NB4 (cell line): ENCODE results near the gene C19orf73.

ENCODE experiments used
- DNase-seq: peaks from one replicate; pipeline ENCODE4 v3.0.0; 2010; ENCODE audit warnings: low read depth
- H3K4me3 ChIP-seq: one replicate; pipeline ENCODE4 v1.5.1; 2011; ENCODE audit warnings: mild to moderate bottlenecking, low read depth, low read length, moderate library complexity
- MYC ChIP-seq: IDR thresholded peaks from 2 replicates; pipeline ENCODE4 v1.6.1; 2011; ENCODE audit warnings: low read depth, low read length
- POLR2A ChIP-seq: IDR thresholded peaks from 2 replicates; pipeline ENCODE4 v1.6.1; 2011; ENCODE audit warnings: mild to moderate bottlenecking; ENCODE audit not compliant: insufficient read length; ENCODE audit errors: extremely low read depth
- TF ChIP-seq, protein P1 (sequence below): IDR thresholded peaks from 2 replicates; pipeline ENCODE4 v1.6.1; 2011; ENCODE audit warnings: low read depth, low read length
- TF ChIP-seq, protein P2 (sequence below): IDR thresholded peaks from one replicate; pipeline ENCODE4 v1.5.1; 2012; ENCODE audit warnings: low read depth, low read length

Gene C19orf73

DNA sequence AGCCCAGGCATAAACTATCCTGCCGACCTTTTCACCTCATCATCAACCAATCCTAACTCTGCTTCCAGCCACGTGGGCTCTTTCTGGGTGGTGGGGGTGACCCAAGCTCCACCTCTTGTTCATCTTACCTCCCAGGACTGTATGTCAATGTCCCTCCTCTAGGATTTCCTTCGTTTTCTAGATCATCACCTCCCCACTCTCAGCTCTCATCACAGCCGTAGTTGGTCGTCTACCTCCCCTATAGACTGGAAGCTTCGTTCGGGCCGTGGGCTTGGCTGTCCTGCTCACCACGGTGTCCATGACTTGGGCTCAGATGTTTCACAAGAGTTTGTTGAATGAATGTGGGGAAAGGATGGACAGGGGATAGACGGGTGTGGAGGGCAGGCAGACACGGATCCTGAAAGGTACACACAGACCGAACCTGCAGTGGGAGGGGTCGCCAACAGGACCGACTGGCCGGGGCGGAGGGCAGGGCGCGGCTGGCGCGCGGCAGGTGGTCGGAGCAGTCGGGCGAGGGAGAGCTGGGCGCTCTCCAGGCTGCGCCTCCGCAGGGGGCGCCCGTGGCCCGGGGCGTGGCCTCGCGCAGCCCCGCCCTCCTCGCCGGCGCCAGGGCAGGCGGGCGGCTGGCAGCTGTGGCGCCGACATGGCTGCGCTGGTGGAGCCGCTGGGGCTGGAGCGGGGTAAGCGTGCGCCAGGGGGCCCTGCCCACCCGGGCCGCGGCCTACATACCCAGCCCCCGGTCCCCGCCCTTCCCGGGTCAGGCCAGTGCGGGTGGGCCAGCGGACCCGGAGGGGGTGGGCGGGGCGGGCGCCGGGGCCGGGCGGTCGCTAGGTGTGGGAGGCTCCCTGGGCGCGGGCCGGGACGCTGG lies 4.9 kb downstream of the C19orf73 start, which contains the start of gene LIN7B:
Gene LIN7B (plus strand): TSS at position 609 of the 868 bp plus-strand sequence. CDS start 35 bp downstream, at position 644.
- peak within 1 kb of the TSS; percentile 56 for H3K4me3 ChIP-seq
- peak; percentile 75 for DNase-seq
- TF ChIP-seq POLR2A (peak; percentile 37), MYC (0 out of 2 replicates have a peak, but pooled peaks have one; percentile 20)
- TF ChIP-seq, protein P1, sequence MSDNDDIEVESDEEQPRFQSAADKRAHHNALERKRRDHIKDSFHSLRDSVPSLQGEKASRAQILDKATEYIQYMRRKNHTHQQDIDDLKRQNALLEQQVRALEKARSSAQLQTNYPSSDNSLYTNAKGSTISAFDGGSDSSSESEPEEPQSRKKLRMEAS = peak; percentile 83
- TF ChIP-seq, protein P2, sequence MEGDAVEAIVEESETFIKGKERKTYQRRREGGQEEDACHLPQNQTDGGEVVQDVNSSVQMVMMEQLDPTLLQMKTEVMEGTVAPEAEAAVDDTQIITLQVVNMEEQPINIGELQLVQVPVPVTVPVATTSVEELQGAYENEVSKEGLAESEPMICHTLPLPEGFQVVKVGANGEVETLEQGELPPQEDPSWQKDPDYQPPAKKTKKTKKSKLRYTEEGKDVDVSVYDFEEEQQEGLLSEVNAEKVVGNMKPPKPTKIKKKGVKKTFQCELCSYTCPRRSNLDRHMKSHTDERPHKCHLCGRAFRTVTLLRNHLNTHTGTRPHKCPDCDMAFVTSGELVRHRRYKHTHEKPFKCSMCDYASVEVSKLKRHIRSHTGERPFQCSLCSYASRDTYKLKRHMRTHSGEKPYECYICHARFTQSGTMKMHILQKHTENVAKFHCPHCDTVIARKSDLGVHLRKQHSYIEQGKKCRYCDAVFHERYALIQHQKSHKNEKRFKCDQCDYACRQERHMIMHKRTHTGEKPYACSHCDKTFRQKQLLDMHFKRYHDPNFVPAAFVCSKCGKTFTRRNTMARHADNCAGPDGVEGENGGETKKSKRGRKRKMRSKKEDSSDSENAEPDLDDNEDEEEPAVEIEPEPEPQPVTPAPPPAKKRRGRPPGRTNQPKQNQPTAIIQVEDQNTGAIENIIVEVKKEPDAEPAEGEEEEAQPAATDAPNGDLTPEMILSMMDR = peak; percentile 23

DNA sequence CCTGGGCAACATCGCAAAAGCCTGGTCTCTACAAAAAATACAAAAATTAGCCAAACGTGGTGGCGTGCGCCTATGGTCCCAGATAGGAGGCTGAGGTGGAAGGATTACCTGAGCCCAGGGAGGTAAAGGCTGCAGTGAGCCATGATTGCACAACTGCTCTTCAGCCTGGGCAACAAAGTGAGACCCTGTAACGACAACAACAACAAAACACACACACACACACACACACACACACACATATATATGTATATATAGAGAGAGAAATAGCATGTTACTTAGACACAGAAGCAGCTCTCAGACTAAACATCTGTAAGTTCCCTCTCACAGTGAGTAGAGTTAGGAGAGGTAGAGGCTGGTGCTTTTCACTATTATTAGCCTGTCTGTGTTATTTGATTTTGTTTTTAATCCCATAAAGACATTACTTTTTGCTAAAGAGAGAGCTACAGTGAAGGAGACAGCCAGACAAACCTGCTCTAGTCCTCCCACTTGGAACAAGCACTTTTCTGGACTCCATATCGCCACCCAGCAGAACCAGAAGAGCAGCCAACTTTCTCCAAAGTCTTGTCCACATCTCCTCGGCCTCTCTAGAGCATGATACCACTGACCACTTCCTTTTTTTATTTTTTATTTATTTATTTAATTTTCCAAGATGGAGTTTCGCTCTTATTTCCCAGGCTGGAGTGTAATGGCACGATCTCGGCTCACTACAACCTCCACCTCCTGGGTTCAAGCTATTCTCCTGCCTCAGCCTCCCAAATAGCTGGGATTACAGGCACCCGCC lies 7.5 kb downstream of the C19orf73 start:
- DNase-seq = no peak
- no peak overlapping the region for H3K4me3 ChIP-seq
- TF ChIP-seq POLR2A (no peak), MYC (no peak)
- TF ChIP-seq, protein P2 = no peak
- TF ChIP-seq, protein P1 = no peak

DNA sequence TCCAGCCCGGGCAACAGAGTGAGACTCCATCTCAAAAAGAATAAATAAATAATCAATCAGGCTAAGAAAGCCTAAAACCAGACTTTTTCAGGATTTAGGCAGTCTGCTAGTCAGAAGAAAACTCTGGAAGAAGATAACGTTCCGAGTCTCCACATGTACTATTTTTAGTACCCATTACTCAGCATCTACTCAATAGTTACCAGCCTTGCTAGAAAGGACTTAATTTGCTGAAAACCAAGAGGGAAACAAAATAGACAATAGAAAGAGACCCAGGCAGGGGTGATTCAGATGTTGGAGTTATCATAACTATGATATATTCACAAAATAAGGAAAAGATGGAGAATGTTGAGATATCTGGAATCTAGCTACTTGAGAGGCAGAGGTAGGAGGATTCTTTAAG lies 8.4 kb downstream of the C19orf73 start:
- TF ChIP-seq, protein P2 = no peak
- TF ChIP-seq, protein P1 = no peak
- no peak for TF ChIP-seq POLR2A
- TF ChIP-seq MYC = no peak
- DNase-seq = no peak
- H3K4me3 ChIP-seq = no peak overlapping the region

DNA sequence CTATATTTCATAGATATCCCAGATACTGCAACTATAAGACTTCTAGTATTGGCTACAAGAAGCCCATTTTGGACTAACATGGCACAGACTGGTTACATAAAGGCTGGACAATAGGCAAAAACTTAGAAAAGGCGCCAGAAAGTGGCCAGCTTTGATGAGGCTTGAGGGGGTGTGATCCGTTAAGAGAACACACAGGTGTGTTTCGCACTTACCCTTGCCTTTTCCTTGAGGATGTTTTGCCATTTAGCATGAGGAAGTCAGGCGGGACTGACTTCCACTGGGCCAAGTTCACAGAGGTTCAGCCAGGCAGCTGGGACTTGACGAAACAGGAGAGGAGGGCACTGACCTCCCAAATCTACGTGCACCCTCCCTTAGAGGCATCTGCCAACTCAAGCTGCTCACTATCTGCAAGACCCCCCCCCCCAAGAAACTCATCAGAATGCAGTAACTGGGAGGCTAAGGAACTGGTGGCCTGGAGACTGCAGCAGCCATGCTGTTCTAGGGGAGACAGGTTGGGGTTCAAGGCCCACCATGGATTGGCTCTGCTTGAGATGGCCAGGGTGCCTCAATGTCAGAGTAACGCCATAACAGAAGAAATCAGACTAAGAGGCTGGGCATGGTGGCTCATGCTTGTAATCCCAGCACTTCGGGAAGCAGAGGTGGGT lies 9.2 kb downstream of the C19orf73 start:
- TF ChIP-seq, protein P2 = no peak
- TF ChIP-seq POLR2A = no peak
- no peak for TF ChIP-seq MYC
- TF ChIP-seq, protein P1 = no peak
- DNase-seq = no peak
- H3K4me3 ChIP-seq = no peak overlapping the region

DNA sequence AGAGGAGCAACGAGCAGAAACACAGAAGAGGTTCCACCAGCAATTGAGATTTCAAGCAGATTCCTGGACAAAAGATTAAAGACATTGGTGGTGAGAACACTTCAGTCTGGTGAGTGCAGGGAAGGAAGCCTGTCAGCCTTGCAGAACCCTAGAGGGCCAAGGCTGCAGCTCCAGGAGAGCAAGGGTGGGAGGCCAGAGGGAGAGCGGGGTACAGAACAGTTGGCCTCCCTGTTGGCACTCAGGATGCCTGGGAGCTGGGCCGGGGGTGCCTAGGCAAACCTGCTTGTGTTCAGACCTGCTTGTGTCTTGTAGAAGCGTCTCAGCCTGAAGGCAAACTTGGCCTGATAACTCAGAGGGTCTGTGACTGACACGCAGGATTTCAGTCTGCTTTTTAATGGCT lies 9.9 kb downstream of the C19orf73 start:
- no peak overlapping the region for H3K4me3 ChIP-seq
- DNase-seq = no peak
- TF ChIP-seq, protein P2 = no peak
- no peak for TF ChIP-seq POLR2A
- TF ChIP-seq, protein P1 = no peak
- no peak for TF ChIP-seq MYC
